HG03565 (cell line): ENCODE results near the gene LRRC74B.
"Not testable (repeated sequence)": the region's sequence is repeated elsewhere in the genome, so short reads cannot be mapped to it uniquely, and the experiment has no call there.

Experiments
- ATAC-seq: cut with Tn5 transposase; IDR thresholded peaks from one replicate; pipeline ENCODE4 v1.9.1; 2021; ENCODE audit warnings: mild to moderate bottlenecking, moderate library complexity; ENCODE audit not compliant: unreplicated experiment

Gene LRRC74B

GRCh38 chr22:21031545-21032036, 14.2 kb upstream of the LRRC74B start:
- no peak for ATAC-seq

GRCh38 chr22:21032037-21032867, 13.5 kb upstream of the LRRC74B start, which contains the start of gene SLC7A4:
TSS of gene SLC7A4 (minus strand) at chr22:21032561. CDS start at chr22:21031812, 749 bp downstream.
- ATAC-seq, result no peak

- no peak for ATAC-seq
Observed at GRCh38 chr22:21032868-21033688, 12.7 kb upstream of the LRRC74B start.

GRCh38 chr22:21033895-21034294, 11.9 kb upstream of the LRRC74B start:
- no peak for ATAC-seq

- ATAC-seq, result no peak
Observed at GRCh38 chr22:21034989-21035388, 10.8 kb upstream of the LRRC74B start.

- ATAC-seq, result no peak
Observed at GRCh38 chr22:21038405-21038804, 7.3 kb upstream of the LRRC74B start.

GRCh38 chr22:21039158-21039557, 6.6 kb upstream of the LRRC74B start:
- ATAC-seq, result not testable (repeated sequence)

GRCh38 chr22:21041937-21042336, 3.8 kb upstream of the LRRC74B start:
- no peak for ATAC-seq

- no peak for ATAC-seq
Observed at GRCh38 chr22:21042978-21043859, 2.5 kb upstream of the LRRC74B start.

GRCh38 chr22:21043860-21044535, 1.7 kb upstream of the LRRC74B start:
- ATAC-seq, result no peak

- no peak for ATAC-seq
Observed at GRCh38 chr22:21044931-21045584, 688 bp upstream of the LRRC74B start.

GRCh38 chr22:21047035-21047661, 1.4 kb downstream of the LRRC74B start:
- ATAC-seq, result no peak

- no peak for ATAC-seq
Observed at GRCh38 chr22:21047730-21048129, 2.0 kb downstream of the LRRC74B start.

- not testable (repeated sequence) for ATAC-seq
Observed at GRCh38 chr22:21048448-21048847, 2.7 kb downstream of the LRRC74B start.

GRCh38 chr22:21048965-21049364, 3.2 kb downstream of the LRRC74B start:
- not testable (repeated sequence) for ATAC-seq

GRCh38 chr22:21051145-21051830, 5.5 kb downstream of the LRRC74B start:
- no peak for ATAC-seq

GRCh38 chr22:21051831-21052400, 6.2 kb downstream of the LRRC74B start:
- no peak for ATAC-seq
